Stimulated activated CD4-positive, alpha-beta T cell treated with anti-CD3 and anti-CD28 coated beads, Interleukin-1b, Interleukin-23, amount 100 ng/mL, for 48 hours (primary cell): ENCODE measurements around the gene DOCK6.
"Not testable (repeated sequence)": the region's sequence is repeated elsewhere in the genome, so short reads cannot be mapped to it uniquely, and the experiment has no call there.

Experiments used
- DNase-seq: peaks from one replicate; pipeline ENCODE4 v3.0.0-alpha.2; 2020

The DOCK6 gene

GRCh38 chr19:11194656-11195558 lies 67.4 kb downstream of the DOCK6 start:
- no peak for DNase-seq

DNA sequence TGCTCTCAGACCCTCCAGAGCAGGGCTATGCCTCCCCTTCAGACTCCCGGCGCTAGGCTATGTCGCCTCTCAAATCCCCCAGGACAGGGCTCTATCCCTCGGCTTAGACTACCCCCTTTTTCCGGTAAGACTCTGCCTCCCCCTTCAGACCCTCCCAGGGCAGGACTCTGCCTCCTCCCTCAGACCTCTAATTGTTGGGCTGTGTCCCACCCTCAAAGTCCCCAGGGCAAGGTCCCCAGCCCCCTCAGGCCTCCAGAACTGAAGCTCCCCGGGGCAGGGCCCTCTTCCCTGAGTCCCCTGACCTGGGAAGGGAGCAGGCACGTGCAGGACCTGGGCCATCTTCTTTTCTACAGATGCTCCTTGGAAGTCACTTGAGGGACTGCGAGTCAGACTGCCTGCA lies 68.2 kb downstream of the DOCK6 start:
- DNase-seq = no peak

GRCh38 chr19:11192957-11193939 lies 69.1 kb downstream of the DOCK6 start:
- no peak for DNase-seq

GRCh38 chr19:11191934-11192333 lies 70.4 kb downstream of the DOCK6 start:
- no peak for DNase-seq

DNA sequence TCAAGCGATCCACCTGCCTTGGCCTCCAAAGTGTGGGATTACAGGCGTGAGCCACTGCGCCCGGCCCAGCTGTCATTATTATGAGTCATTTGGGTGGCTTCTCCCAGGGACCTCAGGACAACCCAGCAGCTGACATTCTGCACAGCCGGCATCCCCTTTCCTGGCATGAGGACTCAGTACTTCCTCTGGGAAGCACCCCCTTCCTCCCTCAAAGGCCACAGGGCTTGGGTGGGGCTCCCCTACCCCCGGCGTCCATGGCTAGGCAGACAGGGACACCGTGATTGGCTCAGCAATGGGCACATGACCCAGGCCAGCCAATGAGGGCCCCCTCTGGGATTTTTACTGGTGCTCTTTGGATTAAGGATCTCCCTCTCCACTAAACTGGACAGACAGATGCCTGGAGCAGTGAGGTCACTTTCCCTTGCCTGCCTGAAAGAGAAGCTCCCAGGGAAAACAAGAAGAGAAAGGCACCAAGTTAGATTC lies 71.0 kb downstream of the DOCK6 start:
- no peak for DNase-seq

DNA sequence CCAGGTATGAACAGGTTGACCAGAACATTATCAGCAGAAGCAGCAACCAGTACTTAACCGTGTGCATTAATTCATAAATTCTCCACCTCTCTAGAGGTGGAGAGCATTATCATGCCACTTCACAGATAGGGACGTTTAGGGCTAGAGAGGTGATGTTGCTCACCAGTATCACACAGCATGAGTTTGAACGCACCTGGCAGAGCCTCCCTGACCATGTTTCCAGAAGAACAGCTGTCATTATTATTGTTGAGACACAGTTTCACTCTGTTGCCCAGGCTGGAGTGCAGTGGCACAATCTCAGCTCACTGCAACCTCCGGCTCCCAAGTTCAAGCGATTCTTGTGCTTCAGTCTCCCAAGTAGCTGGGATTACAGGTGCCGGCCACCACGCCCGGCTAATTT lies 71.8 kb downstream of the DOCK6 start:
- DNase-seq = no peak

- DNase-seq = no peak
These were observed 74.9 kb downstream of the DOCK6 start for GRCh38 chr19:11187441-11187840.

GRCh38 chr19:11182994-11183393 lies 79.3 kb downstream of the DOCK6 start:
- no peak for DNase-seq

- DNase-seq = no peak
These were observed 80.8 kb downstream of the DOCK6 start for GRCh38 chr19:11181488-11181887.

GRCh38 chr19:11180975-11181374 lies 81.3 kb downstream of the DOCK6 start:
- not testable (repeated sequence) for DNase-seq

- no peak for DNase-seq
These were observed 82.0 kb downstream of the DOCK6 start for GRCh38 chr19:11180346-11180745.

- no peak for DNase-seq
These were observed 82.5 kb downstream of the DOCK6 start for GRCh38 chr19:11179716-11180297.

DNA sequence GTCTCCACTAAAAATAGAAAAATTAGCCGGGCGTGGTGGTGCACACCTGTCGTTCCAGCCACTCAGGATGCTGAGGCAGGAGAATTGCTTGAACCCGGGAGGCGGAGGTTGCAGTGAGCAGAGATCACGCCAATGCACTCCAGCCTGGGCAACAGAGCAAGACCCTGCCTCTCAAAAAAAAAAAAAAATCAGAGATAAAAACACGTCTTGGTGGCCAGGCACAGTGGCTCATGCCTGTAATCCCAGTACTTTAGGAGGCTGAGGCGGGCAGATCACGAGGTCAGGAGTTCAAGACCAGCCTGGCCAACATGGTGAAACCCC lies 83.2 kb downstream of the DOCK6 start:
- DNase-seq = not testable (repeated sequence)

DNA sequence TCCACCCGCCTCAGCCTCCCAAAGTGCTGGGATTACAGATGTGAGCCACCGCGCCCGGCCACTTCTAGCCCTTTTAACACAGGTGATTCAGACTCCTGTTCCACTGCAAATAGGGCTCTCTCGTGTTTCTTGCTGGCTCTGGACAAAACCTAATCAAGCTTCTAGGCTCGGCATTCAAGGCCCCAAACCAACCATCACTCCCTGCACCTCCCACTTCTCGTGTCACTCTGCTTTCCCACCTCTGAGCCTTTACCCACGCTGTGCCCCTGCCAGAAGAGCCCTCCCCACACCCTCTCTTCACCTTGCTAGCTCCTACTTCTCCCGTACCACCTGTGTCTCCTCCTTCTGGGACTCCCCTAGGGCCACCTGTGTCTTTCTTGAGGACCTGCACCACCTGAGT lies 84.7 kb downstream of the DOCK6 start:
- no peak for DNase-seq

- DNase-seq = no peak
These were observed 85.7 kb downstream of the DOCK6 start for GRCh38 chr19:11176466-11177193.

- DNase-seq = no peak
These were observed 86.4 kb downstream of the DOCK6 start for GRCh38 chr19:11175920-11176319.

- no peak for DNase-seq
These were observed 88.0 kb downstream of the DOCK6 start for GRCh38 chr19:11174336-11174735.

GRCh38 chr19:11173516-11174155 lies 88.7 kb downstream of the DOCK6 start:
- DNase-seq = no peak

DNA sequence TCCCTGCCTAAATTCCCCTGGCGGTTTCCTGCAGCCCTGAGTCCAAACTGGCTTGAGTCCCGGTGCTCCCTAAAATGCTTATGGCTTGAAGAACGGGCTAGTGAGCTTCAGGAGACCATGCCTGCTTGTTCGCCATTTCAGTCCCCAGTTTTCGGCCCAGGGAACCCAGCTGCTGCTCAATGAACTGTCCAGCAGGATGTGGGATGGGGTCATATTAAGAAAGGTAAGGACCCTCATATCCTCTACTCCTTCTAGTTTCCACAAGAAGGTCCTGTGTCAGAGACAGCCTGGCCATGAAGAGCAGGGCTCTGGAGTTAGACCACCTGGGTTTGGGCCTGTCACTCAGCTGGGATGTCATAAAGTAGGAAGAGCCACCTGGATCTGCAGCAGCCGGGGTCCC lies 89.7 kb downstream of the DOCK6 start:
- no peak for DNase-seq

GRCh38 chr19:11171144-11171543 lies 91.2 kb downstream of the DOCK6 start:
- no peak for DNase-seq

GRCh38 chr19:11169896-11170678 lies 92.2 kb downstream of the DOCK6 start:
- no peak for DNase-seq
